ENCODE measurements around the gene BCAR1. TPM values are rescaled to one million over a fixed set of nuclear protein-coding genes. Genes with fewer than 3 reads are reported as not detected.

BCAR1 gene
- polyA plus RNA-seq, 1 donor (not counting 4 experiments of a cell fraction or from before 2014, with no cell fraction given): 17.8 TPM

DNA sequence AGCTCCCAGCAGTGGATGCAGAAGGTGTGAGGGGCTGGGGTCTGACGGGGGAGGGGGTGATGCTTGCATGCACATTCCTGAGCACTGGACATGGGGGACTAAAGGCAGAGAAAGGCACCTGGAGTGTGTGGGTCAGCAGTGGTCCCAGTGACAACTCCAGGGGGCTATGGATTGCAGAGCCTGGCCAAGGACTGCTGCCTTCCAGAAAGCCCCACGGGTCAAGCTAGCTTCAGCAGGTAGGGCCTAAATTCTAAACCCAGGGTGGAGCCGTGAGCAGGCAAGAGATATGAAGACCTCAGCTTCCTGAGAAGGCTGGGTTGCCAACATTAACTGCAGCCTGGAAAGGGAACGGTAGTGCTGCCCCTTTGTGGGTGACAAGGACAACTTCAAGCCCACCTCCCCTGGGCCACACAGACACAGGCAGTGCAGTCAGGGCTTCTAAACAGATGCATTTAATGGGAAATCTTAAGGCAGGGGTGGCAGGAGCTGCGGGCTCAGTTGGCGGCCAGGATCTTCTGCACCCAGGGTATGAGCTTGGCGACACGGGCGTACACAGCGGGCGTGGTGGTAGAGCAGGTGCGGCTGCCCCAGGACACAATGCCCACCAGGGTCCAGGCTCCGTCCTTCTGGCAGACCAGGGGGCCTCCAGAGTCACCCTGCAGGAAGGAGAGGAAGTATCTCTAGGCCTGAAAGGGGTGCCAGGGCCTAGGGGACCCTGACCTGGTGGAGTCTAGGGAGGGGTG is 47.6 kb downstream of the BCAR1 start:
- H3K27me3 ChIP-seq (ENCODE audit: control insufficient read depth, extremely low read depth, insufficient read depth, low read length): no peaks in the 10 kb centered on the region
- H3K4me2 ChIP-seq (ENCODE audit: control insufficient read depth, extremely low read depth, insufficient read depth, low read depth, low read length): no peak overlapping the region
- no peaks in the 10 kb centered on the region for H3K4me1 ChIP-seq (ENCODE audit: control insufficient read depth, extremely low read depth, insufficient read depth, low read length)
- no peaks in the 10 kb centered on the region for H3K36me3 ChIP-seq (ENCODE audit: control insufficient read depth in 2 of 2, extremely low read depth in 1 of 2, insufficient read depth in 2 of 2, low read length in 2 of 2)
- dilution Hi-C loops (cut with MboI; ENCODE audit: extremely low pct_ligation_motif_present, low sequenced_read_pairs): no loop called here
- H3K4me3 ChIP-seq (ENCODE audit: control insufficient read depth in 2 of 3, extremely low read depth in 1 of 3, insufficient read depth in 2 of 3, low read depth in 1 of 3, low read length in 3 of 3): no peak overlapping the region
- H3K79me2 ChIP-seq (ENCODE audit: control insufficient read depth, insufficient read depth, low read length): no peaks in the 10 kb centered on the region
- no peaks in the 10 kb centered on the region for H3K9me3 ChIP-seq (ENCODE audit: control insufficient read depth, low read depth, low read length)
- TF ChIP-seq EZH2 (IDR thresholded peaks at IDR 0.05; ENCODE audit: low read length) (no peak), CTCF (optimal IDR thresholded peaks at IDR 0.05 in 1 of 3, IDR thresholded peaks at IDR 0.05 in 1 of 3, conservative IDR thresholded peaks at IDR 0.05 in 1 of 3; ENCODE audit: extremely low read depth in 1 of 3, insufficient read depth in 2 of 3, low read length in 3 of 3) (no peak)
- no peaks in the 10 kb centered on the region for H3K9me1 ChIP-seq (ENCODE audit: control insufficient read depth, extremely low read depth, insufficient read depth, low read length)
- no peak overlapping the region for H3K27ac ChIP-seq (ENCODE audit: control insufficient read depth, insufficient read depth, low read length)
- H3K9ac ChIP-seq (ENCODE audit: control insufficient read depth, extremely low read depth, insufficient read depth, low read length): no peak overlapping the region
- FAIRE-seq (no peak), DNase-seq (ENCODE audit: low read depth, low spot score) (no peak)
- no peaks in the 10 kb centered on the region for H4K20me1 ChIP-seq (ENCODE audit: control insufficient read depth, extremely low read depth, insufficient read depth, low read length)
- no peak overlapping the region for H2AFZ ChIP-seq (ENCODE audit: control insufficient read depth, low read length)

DNA sequence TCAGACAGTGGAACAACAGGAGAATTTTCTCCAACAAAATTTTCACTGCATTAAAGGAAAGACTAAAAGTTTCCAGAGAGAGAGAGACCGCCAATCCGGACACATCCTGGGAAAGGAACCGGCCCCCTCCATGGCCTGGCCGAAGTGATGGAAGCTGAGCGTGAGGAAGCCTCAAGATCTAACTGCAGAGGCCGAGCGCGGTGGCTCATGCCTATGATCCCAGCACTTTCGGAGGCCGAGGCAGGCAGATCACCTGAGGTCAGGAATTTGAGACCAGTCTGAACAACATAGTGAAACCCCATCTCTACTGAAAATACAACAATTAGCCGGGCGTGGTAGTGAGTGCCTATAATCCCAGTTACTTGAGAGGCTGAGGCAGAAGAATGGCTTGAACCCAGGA is 48.3 kb downstream of the BCAR1 start:
- dilution Hi-C loops (cut with MboI; ENCODE audit: extremely low pct_ligation_motif_present, low sequenced_read_pairs): no loop called here
- TF ChIP-seq EZH2 (IDR thresholded peaks at IDR 0.05; ENCODE audit: low read length): no peak
- TF ChIP-seq CTCF (optimal IDR thresholded peaks at IDR 0.05 in 1 of 3, IDR thresholded peaks at IDR 0.05 in 1 of 3, conservative IDR thresholded peaks at IDR 0.05 in 1 of 3; ENCODE audit: extremely low read depth in 1 of 3, insufficient read depth in 2 of 3, low read length in 3 of 3): no peak
- DNase-seq (ENCODE audit: low read depth, low spot score): no peak

More for the DNA sequence above, 48.3 kb downstream of the BCAR1 start:
- no peak overlapping the region for H3K27ac ChIP-seq (ENCODE audit: control insufficient read depth, insufficient read depth, low read length)
- H3K4me2 ChIP-seq (ENCODE audit: control insufficient read depth, extremely low read depth, insufficient read depth, low read depth, low read length): no peak overlapping the region
- H3K4me1 ChIP-seq (ENCODE audit: control insufficient read depth, extremely low read depth, insufficient read depth, low read length): no peaks in the 10 kb centered on the region
- H2AFZ ChIP-seq (ENCODE audit: control insufficient read depth, low read length): no peak overlapping the region
- no peaks in the 10 kb centered on the region for H4K20me1 ChIP-seq (ENCODE audit: control insufficient read depth, extremely low read depth, insufficient read depth, low read length)
- H3K9ac ChIP-seq (ENCODE audit: control insufficient read depth, extremely low read depth, insufficient read depth, low read length): no peak overlapping the region
- H3K27me3 ChIP-seq (ENCODE audit: control insufficient read depth, extremely low read depth, insufficient read depth, low read length): no peaks in the 10 kb centered on the region
- H3K4me3 ChIP-seq (ENCODE audit: control insufficient read depth in 2 of 3, extremely low read depth in 1 of 3, insufficient read depth in 2 of 3, low read depth in 1 of 3, low read length in 3 of 3): no peak overlapping the region
- H3K9me1 ChIP-seq (ENCODE audit: control insufficient read depth, extremely low read depth, insufficient read depth, low read length): no peaks in the 10 kb centered on the region
- H3K9me3 ChIP-seq (ENCODE audit: control insufficient read depth, low read depth, low read length): no peaks in the 10 kb centered on the region
- no peak for FAIRE-seq
- H3K36me3 ChIP-seq (ENCODE audit: control insufficient read depth in 2 of 2, extremely low read depth in 1 of 2, insufficient read depth in 2 of 2, low read length in 2 of 2): no peaks in the 10 kb centered on the region
- H3K79me2 ChIP-seq (ENCODE audit: control insufficient read depth, insufficient read depth, low read length): no peaks in the 10 kb centered on the region

All from keratinocyte (primary cell).